Mesenchymal stem cell (in vitro differentiated cells and primary cell): ENCODE data around the gene FKBP2.

Experiments
- DNase-seq: peaks from one replicate; pipeline ENCODE4 v3.0.0-alpha.2; 2013
- H2AFZ ChIP-seq: one replicate; pipeline ENCODE4 v1.6.1; 2013; ENCODE audit warnings: low read depth, mild to moderate bottlenecking, control low read depth, inconsistent platforms, low read length, moderate library complexity
- H2AK5ac ChIP-seq: 2 replicates; pipeline ENCODE4 v1.6.1; 2013; ENCODE audit warnings: low read length, moderate library complexity, mild to moderate bottlenecking, inconsistent platforms; ENCODE audit not compliant: severe bottlenecking
- H2BK120ac ChIP-seq: one replicate; pipeline ENCODE4 v1.6.1; 2013; ENCODE audit warnings: low read depth, mild to moderate bottlenecking, inconsistent platforms, low read length, moderate library complexity
- H2BK12ac ChIP-seq, 2 experiments: one replicate each; pipeline ENCODE4 v1.6.1; 2013; ENCODE audit warnings: inconsistent platforms in 2 of 2, low read length in 2 of 2, mild to moderate bottlenecking in 2 of 2, moderate library complexity in 2 of 2, control low read depth in 1 of 2
- H2BK15ac ChIP-seq: one replicate; pipeline ENCODE4 v1.6.1; 2013; ENCODE audit warnings: mild to moderate bottlenecking, low read depth, inconsistent platforms; ENCODE audit not compliant: poor library complexity, severe bottlenecking
- H2BK5ac ChIP-seq: 2 replicates; pipeline ENCODE4 v1.6.1; 2013; ENCODE audit warnings: low read depth, mild to moderate bottlenecking, low read length, control low read depth, inconsistent platforms; ENCODE audit not compliant: poor library complexity, severe bottlenecking
- H3K14ac ChIP-seq, 2 experiments: one replicate each; pipeline ENCODE4 v1.6.1; 2013; ENCODE audit warnings: inconsistent platforms in 2 of 2, low read length in 2 of 2, control low read depth in 1 of 2, mild to moderate bottlenecking in 1 of 2, moderate library complexity in 1 of 2
- H3K18ac ChIP-seq, 2 experiments: one replicate each; pipeline ENCODE4 v1.6.1; 2013; ENCODE audit warnings: inconsistent platforms in 2 of 2, low read length in 2 of 2, control low read depth in 1 of 2, low read depth in 1 of 2, mild to moderate bottlenecking in 1 of 2
- H3K23ac ChIP-seq, 2 experiments: one replicate each; pipeline ENCODE4 v1.6.1; 2013; ENCODE audit warnings: inconsistent platforms in 2 of 2, low read length in 2 of 2, mild to moderate bottlenecking in 2 of 2, moderate library complexity in 2 of 2, control low read depth in 1 of 2
- H3K27ac ChIP-seq: 2 replicates; pipeline ENCODE4 v1.5.1; 2013; ENCODE audit warnings: mild to moderate bottlenecking, moderate library complexity, low read length, control low read depth, inconsistent platforms; ENCODE audit not compliant: poor library complexity, severe bottlenecking
- H3K27me3 ChIP-seq, 2 experiments: 2 replicates each; pipeline versions ENCODE4 v1.6.1 to v1.7.0; 2013; ENCODE audit warnings: low read length in 2 of 2, mild to moderate bottlenecking in 2 of 2, moderate library complexity in 2 of 2, control low read depth in 1 of 2, inconsistent platforms in 1 of 2; ENCODE audit not compliant: control insufficient read depth in 1 of 2, insufficient read depth in 1 of 2
- H3K36me3 ChIP-seq, 2 experiments: 2 replicates each; pipeline versions ENCODE4 v1.6.1 to v1.7.0; 2013; ENCODE audit warnings: low read length in 2 of 2, control low read depth in 1 of 2, inconsistent platforms in 1 of 2, low read depth in 1 of 2, mild to moderate bottlenecking in 1 of 2; ENCODE audit not compliant: insufficient read depth in 2 of 2, control insufficient read depth in 1 of 2
- H3K4ac ChIP-seq, 2 experiments: one replicate each; pipeline ENCODE4 v1.6.1; 2013; ENCODE audit warnings: inconsistent platforms in 2 of 2, low read length in 2 of 2, mild to moderate bottlenecking in 2 of 2, moderate library complexity in 2 of 2, control low read depth in 1 of 2, low read depth in 1 of 2
- H3K4me1 ChIP-seq: 2 replicates; pipeline ENCODE4 v1.6.1; 2013; ENCODE audit warnings: low read depth, low read length, control low read depth; ENCODE audit not compliant: control insufficient read depth, insufficient read depth
- H3K4me2 ChIP-seq: 2 replicates; pipeline ENCODE4 v1.6.1; 2013; ENCODE audit warnings: low read length, mild to moderate bottlenecking, inconsistent platforms; ENCODE audit not compliant: poor library complexity, severe bottlenecking
- H3K4me3 ChIP-seq, 2 experiments: 2 replicates each; pipeline versions ENCODE4 v1.5.1 to v1.7.0; 2013; ENCODE audit warnings: low read length in 2 of 2, mild to moderate bottlenecking in 2 of 2, control low read depth in 1 of 2, low read depth in 1 of 2; ENCODE audit not compliant: insufficient read depth in 1 of 2
- H3K79me1 ChIP-seq: replicated peaks from 2 replicates; pipeline ENCODE4 v1.6.1; 2013; ENCODE audit warnings: mild to moderate bottlenecking, control low read depth, low read length, inconsistent platforms; ENCODE audit not compliant: poor library complexity, severe bottlenecking
- H3K9ac ChIP-seq: 2 replicates; pipeline ENCODE4 v1.7.0; 2013; ENCODE audit warnings: mild to moderate bottlenecking, low read length, moderate library complexity
- H3K9me3 ChIP-seq: 2 replicates; pipeline ENCODE4 v1.7.0; 2013; ENCODE audit warnings: mild to moderate bottlenecking, low read length; ENCODE audit not compliant: control insufficient read depth
- H4K8ac ChIP-seq: one replicate; pipeline ENCODE4 v1.6.1; 2013; ENCODE audit warnings: inconsistent platforms, mild to moderate bottlenecking, low read length, moderate library complexity
- H4K91ac ChIP-seq: one replicate; pipeline ENCODE4 v1.6.1; 2013; ENCODE audit warnings: mild to moderate bottlenecking, low read length, inconsistent platforms
- WGBS: methylation state at CpG from one replicate; pipeline ENCODE4 v1.1.7; 2013; ENCODE audit warnings: mixed read lengths; 5-methylcytosine and 5-hydroxymethylcytosine counted together

FKBP2 gene

GRCh38 chr11:64287676-64288352 lies 46.9 kb downstream of the FKBP2 start:
- Histone ChIP-seq H2BK12ac (no peak overlapping the region), H2BK15ac (no peak overlapping the region)
- 96% methylated on average over 33 of the region's 33 CpGs for WGBS

DNA sequence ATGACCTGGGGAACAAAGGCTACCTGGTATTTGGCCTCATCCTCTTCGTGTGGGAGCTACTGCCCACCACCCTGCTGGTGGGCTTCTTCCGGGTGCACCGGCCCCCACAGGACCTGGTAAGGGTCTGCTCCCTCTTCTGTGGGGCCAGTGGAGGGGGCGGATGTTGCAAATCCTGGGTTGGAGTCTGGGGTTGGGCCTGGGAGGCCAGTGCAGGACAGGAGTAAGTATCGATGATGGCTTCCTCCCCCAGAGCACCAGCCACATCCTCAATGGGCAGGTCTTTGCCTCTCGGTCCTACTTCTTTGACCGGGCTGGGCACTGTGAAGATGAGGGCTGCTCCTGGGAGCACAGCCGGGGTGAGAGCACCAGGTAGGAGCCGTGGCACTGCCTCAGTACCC lies 47.5 kb downstream of the FKBP2 start:
- DNase-seq: no peak
- 85% methylated on average over 8 of the region's 9 CpGs for WGBS
- no peak overlapping the region for H3K27ac ChIP-seq

More at GRCh38 chr11:64287676-64288352, 46.9 kb downstream of the FKBP2 start:
- Histone ChIP-seq H2AK5ac (no peak overlapping the region), H3K23ac (no peak overlapping the region), H4K8ac (no peak overlapping the region), H3K18ac (no peak overlapping the region), H3K9me3 (no peaks in the 10 kb centered on the region), H2AFZ (no peak overlapping the region), H3K36me3 (peaks cover 6 to 32% of the 10 kb centered on the region in 2 experiments), H2BK5ac (no peak overlapping the region), H3K4me2 (no peak overlapping the region), H3K27ac (no peak overlapping the region), H2BK120ac (no peak overlapping the region), H3K14ac (no peak overlapping the region), H3K4me1 (peaks cover 41% of the 10 kb centered on the region), H3K4me3 (no peak overlapping the region), H3K4ac (no peak overlapping the region), H3K27me3 (peaks cover 19 to 25% of the 10 kb centered on the region in 2 experiments), H3K79me1 (peaks cover 34% of the 10 kb centered on the region), H4K91ac (no peak overlapping the region), H3K9ac (no peak overlapping the region)
- no peak for DNase-seq

GRCh38 chr11:64289002-64289564 lies 48.2 kb downstream of the FKBP2 start:
- Histone ChIP-seq H2BK120ac (no peak overlapping the region), H2BK5ac (no peak overlapping the region)
- WGBS: 89% methylated on average over 11 of the region's 13 CpGs

More for the DNA sequence above, 47.5 kb downstream of the FKBP2 start:
- Histone ChIP-seq H3K9ac (no peak overlapping the region), H3K4ac (no peak overlapping the region), H3K14ac (no peak overlapping the region), H3K9me3 (no peaks in the 10 kb centered on the region), H2AFZ (no peak overlapping the region), H2BK5ac (no peak overlapping the region), H3K4me3 (no peak overlapping the region), H3K18ac (no peak overlapping the region), H2BK120ac (no peak overlapping the region), H3K4me1 (peaks cover 38% of the 10 kb centered on the region), H2AK5ac (no peak overlapping the region), H3K36me3 (peaks cover under 1 to 29% of the 10 kb centered on the region in 2 experiments), H3K4me2 (no peak overlapping the region), H2BK12ac (no peak overlapping the region), H4K8ac (no peak overlapping the region), H3K79me1 (peaks cover 29% of the 10 kb centered on the region), H4K91ac (no peak overlapping the region), H2BK15ac (no peak overlapping the region), H3K27me3 (peaks cover 25 to 30% of the 10 kb centered on the region in 2 experiments), H3K23ac (no peak overlapping the region)

DNA sequence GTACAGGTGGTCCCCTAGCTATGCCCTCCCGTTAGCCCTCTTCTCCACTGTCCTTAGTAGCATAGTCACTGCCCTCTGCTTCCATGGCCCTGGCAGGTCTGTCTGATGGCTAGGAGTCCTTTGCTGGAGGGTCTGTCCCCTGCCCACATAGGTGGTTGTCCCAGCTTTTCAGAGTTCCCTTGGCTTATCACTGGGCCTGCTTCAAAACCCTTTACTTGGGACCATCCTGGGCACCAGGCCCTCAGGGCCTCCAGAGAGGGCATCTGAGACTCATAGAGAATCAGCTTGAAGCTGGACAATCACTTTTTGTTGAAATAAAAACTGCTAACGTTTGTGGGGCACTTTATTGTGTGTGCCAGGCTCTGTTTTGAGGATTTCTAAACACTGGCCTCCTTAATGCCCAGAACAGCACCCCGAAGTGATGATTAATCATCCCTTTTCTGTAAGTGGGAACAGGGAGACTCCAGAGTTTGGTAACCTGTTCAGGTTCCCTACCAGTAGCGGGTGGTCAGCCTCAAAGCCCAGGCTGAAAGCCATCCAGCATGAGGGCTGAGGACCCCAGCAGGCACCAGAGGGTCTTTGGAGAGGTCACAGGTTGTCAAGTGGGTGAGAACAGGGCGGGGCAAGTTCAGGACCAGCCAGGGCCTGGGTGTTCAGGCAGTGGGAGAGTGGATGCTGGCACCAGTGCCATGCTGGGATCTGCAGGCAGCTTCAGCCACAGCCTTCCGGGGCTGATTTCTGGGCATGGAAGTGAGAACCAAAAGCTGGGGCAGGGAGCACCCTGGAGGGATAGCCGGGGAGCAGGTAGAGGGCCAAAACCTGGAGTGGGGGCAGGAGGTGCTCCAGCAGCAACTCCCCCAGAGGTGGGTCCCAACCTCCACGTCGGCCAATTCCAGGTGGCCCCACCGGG lies 49.7 kb downstream of the FKBP2 start:
- Histone ChIP-seq H3K4me3 (no peak overlapping the region), H2BK120ac (no peak overlapping the region), H2BK15ac (no peak overlapping the region), H3K36me3 (peaks cover 0 to 28% of the 10 kb centered on the region in 2 experiments), H3K14ac (no peak overlapping the region), H3K9ac (no peak overlapping the region), H3K4me2 (no peak overlapping the region), H3K27ac (no peak overlapping the region), H2BK5ac (no peak overlapping the region), H3K4ac (no peak overlapping the region), H2AK5ac (no peak overlapping the region), H3K18ac (no peak overlapping the region), H3K4me1 (peaks cover 34% of the 10 kb centered on the region), H2BK12ac (no peak overlapping the region), H4K91ac (no peak overlapping the region), H3K27me3 (peaks cover 45 to 49% of the 10 kb centered on the region in 2 experiments), H4K8ac (no peak overlapping the region), H3K79me1 (peaks cover 24% of the 10 kb centered on the region), H2AFZ (no peak overlapping the region), H3K23ac (no peak overlapping the region), H3K9me3 (no peaks in the 10 kb centered on the region)
- no peak for DNase-seq
- 46% methylated on average over 10 of the region's 10 CpGs for WGBS

More at GRCh38 chr11:64289002-64289564, 48.2 kb downstream of the FKBP2 start:
- Histone ChIP-seq H3K79me1 (peaks cover 24% of the 10 kb centered on the region), H2BK15ac (no peak overlapping the region), H3K27me3 (peaks cover 32 to 37% of the 10 kb centered on the region in 2 experiments), H3K9me3 (no peaks in the 10 kb centered on the region), H3K14ac (no peak overlapping the region), H3K4me1 (peaks cover 34% of the 10 kb centered on the region), H2BK12ac (no peak overlapping the region), H3K4me3 (no peak overlapping the region), H3K4me2 (no peak overlapping the region), H2AK5ac (no peak overlapping the region), H3K4ac (no peak overlapping the region), H3K36me3 (peaks cover 0 to 28% of the 10 kb centered on the region in 2 experiments), H3K18ac (no peak overlapping the region), H3K9ac (no peak overlapping the region), H4K8ac (no peak overlapping the region), H4K91ac (no peak overlapping the region), H3K27ac (no peak overlapping the region), H3K23ac (no peak overlapping the region), H2AFZ (no peak overlapping the region)
- DNase-seq: no peak
